NCI-H524 treated with DMSO at 0.1 percent for 48 hours (cell line): Measurements from ENCODE around the gene ABCC9.
"Not testable (repeated sequence)": the region's sequence is repeated elsewhere in the genome, so short reads cannot be mapped to it uniquely, and the experiment has no call there.

Experiments used
- DNase-seq: peaks from one replicate; lab custom pipeline; 2025; lab: John Stamatoyannopoulos, UW

Gene ABCC9

DNA sequence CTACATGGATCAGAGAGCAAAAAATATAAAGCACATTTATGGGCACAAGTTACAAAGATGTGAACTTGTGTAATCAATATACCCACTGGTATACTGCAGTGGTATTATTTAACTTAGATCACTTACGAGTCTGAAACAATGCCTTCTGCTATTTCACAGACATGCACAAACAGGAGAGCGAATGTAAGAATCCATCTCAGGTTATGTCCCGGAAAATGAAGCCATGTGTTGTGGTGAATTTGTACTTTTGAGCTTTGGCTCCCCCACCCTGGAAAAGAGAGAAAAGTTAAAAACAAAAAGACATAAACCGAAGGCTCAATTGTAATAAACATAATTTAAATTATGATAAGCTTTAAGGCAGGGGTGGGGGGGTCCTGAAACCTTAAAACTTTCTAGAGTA lies 7.6 kb downstream of the ABCC9 start:
- no peak for DNase-seq

DNA sequence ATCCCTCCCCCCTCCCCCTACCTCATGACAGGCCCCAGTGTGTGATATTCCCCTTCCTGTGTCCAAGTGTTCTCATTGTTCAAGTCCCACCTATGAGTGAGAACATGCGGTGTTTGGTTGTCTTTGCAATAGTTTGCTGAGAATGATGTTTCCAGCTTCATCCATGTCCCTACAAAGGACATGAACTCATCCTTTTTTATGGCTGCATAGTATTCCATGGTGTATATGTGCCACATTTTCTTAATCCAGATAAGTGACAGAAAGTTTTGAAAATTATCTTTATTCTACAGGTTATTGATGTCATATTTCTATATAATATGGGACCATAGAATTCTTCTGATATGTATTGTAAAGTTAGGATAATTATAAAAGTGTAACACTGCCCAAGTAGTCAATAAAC lies 11.3 kb downstream of the ABCC9 start:
- not testable (repeated sequence) for DNase-seq

DNA sequence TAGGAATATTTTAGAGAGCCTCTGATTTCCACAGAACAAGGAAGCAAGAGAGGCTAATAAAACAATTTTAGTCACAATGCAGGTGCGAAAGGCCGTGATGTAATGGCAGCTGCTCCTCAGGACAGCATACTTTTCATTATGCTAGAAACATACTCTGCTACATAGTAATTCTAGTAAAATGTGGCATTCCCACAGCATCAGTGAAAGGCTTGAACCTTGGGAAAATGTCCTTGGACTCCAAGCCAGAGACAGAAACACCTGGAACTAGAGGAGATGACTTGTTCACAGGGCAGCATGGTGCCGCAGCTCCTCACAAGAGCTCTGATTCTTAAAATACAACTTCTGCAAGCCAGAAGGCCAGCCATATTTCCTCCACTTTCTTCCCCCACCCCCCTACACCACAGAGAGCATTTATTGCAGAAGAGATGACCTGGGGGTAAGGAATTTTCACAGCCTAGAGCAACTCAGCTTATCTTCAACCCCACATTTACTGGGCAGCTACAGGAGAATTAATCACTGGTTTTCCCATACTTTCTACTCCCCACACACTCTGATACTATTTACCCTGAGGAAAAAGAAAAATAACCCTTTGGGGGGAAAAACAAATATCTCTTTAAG lies 15.8 kb downstream of the ABCC9 start:
- DNase-seq: no peak

DNA sequence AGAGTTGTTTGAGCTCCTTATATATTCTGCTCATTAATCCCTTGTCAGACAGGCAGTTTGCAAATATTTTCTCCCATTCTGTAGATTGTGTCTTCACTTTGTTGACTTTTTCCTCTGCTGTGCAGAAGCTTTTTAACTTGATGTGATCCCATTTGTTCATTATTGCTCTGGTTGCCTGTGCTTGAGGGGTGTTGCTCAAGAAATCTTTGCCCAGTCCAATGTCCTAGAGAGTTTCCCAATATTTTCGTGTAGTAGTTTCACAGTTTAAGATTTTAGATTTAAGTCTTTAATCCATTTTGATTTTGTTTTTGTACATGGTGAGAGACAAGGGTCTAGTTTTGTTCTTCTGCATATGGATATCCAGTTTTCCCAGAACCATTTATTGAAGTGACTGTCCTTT lies 19.8 kb downstream of the ABCC9 start:
- DNase-seq: no peak

DNA sequence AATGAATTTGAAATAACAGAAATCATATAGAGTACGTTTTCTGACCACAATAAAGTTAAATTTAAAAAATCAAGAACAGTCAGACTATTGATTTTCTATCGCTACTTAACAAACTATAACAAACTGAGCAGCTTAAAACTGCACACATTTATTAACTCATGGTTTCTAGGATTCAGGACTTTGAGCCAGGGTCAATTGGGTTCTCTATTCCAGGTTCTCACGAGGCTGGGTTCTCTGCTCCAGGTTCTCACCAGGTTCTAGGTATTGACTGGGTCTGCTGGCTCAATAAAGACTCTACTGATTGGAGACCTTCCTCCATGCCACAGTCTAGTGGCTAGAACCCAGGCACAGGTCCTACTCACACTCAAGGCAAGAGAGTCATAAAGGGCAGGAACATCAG lies 22.8 kb downstream of the ABCC9 start:
- DNase-seq: no peak

DNA sequence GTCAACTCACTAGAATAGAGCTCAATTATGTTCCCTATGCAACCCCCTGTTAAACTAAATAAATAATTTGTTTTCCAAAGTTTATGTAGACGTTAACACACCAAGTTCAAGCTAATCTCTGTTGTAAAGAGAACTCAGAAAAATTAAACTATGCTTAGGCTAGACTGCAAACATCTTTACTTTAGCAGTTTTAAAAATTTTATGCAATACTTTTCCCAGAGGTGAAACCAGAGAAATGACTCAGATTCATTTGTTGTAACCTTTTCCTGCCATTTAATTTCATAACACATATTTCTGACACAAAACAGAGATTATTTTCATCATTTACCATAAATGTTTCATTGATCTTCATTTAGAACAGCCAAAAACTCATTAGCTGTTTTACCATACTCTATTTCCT lies 27.4 kb downstream of the ABCC9 start:
- no peak for DNase-seq

DNA sequence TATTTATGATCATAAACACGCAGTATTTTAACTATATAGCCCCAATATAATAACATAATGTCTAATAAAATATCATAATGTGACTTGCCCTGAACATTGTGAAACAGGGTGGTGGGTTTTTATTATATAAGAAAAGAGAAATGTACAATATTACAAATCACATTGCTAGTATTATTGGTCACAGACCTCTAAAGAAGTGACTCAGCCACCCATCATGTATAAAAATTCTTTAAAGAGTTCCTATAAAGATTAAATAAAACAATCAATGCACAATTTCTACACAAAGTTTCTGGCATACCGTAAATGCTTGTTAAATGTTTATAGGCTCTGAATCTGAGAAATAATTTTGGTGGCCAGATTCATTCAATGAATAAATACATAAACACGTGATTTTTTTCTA lies 28.9 kb downstream of the ABCC9 start:
- DNase-seq: no peak

DNA sequence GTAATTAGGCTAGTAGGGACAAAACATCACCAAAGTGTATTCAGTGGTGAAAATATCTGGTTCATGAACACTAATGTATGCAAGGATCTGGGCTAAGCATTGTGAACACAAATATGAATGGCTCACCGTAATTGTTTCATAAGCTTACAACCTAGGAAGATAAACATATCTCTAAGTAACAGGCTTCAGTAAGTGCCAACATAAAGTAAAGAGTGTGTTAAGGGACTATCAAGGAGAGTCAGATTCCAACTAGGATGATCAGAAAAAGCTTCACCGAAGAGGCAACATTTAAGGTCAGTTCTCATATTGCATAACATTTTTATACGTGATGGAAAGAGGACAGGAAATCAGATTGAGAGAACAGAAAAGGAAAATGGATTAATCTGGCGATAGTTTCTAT lies 29.4 kb downstream of the ABCC9 start:
- no peak for DNase-seq

DNA sequence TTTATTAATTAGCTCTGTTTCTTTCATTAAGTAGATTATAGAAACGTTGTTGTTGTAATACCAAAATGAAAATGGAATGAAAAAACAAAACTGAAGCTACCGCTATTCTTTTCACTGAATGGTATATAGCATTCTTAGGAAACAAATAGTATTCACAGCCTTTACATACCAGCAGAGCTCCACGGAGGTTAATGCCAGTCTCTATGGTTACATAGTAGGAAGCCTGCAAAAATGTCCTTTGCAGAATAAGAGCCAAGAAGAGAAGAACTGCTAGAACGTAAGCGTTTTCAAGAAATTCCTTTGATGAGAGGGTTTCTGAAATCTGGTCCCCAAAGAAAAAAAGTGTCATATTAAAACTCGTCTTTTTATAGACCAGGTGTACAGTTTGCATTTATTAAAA lies 30.6 kb downstream of the ABCC9 start:
- DNase-seq: no peak

DNA sequence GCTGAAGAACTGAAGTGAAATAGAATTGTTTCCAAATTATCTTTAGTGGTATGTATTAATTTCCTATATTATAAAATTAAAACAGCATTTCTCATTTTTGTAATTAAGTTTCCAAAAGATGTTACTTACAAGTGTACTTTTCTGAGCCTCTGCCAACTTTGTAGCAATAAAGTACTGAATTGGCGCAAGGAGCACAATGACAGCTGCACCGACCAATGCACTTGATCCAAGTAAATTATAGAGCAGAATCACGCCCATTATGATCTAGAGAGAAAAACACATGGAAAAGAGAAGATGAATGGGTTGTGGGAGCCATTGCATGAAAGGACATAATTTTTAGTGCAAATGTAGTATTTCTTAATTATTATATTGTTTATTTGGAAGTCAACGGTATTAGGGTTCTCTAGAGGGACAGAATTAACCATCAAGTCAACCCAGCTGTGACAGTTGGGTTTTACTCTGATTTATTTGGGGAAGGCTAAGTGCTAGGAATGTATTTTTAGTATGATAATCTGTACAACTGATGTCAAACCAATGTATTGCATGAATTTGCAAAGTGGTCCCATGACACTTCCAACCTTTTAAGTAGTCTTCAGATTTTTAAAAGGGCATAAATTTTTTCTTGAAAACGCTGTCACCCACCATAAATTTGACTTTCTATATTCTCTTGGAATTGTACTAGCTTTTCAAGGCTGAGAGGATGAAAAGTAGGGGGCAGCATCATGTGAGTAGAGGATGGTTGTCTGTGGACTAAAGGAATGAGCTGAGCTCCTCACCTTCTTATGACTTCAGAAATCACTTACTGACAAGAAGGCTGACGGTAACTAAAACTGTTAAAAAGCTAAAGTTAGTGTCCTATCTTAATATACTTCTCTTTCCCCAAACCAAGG lies 33.0 kb downstream of the ABCC9 start:
- no peak for DNase-seq

DNA sequence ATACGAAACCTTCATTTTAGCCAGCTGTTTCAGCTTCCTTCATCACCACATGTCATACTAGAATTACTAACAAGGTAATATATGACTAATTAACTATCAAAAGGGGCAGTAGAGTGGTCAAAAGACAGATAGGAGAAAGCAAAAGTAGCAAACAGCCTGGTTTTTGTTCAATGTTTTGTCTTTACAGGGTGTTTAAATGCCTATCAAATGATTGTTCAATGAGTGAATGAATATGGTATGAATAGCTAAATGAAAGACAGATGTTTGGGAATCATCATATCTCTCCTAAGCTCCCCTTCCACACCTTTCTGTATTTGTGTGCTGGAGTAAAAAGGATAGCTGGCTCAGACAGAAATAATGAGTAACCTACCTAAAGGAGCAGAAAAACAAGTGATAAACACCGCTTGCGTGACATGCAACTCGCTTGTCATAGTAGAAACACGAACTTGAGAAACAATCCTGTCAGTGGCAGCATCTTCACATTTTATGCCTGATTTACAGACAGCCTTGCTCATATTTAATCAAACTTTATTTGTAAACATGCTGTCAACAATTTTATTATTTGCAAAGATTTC lies 34.2 kb downstream of the ABCC9 start:
- DNase-seq: no peak

DNA sequence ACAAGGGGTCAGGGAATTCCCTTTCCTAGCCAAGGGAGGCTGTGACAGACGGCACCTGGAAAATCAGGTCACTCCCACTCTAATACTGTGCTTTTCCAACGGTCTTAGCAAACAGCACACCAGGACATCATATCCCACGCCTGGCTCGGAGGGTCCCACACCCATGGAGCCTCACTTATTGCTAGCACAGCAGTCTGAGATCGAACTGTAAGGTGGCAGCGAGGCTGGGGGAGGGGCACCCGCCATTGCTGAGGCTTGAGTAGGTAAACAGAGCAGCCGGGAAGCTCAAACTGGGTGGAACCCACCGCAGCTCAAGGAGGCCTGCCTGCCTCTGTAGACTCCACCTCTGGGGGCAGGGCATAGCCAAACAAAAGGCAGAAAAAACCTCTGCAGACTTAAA lies 41.7 kb downstream of the ABCC9 start:
- DNase-seq: not testable (repeated sequence)

DNA sequence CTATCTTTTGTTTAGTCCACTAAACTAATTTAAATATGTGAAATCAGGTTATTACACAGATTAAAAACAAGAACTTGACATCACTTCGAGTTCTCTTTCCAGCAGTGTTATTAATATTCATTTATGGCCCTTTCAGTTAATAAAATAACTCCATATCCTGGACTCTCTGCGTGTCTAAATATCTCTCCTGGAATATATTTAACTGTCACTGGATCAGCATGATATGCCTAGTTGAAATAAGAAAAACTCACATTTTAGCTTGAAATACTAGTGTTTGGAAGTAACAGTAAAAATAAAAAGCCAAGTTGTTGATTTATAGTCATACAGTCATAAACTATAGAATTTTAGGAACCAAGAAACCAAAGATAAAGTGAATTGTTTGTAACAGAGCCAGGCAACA lies 45.6 kb downstream of the ABCC9 start:
- no peak for DNase-seq

DNA sequence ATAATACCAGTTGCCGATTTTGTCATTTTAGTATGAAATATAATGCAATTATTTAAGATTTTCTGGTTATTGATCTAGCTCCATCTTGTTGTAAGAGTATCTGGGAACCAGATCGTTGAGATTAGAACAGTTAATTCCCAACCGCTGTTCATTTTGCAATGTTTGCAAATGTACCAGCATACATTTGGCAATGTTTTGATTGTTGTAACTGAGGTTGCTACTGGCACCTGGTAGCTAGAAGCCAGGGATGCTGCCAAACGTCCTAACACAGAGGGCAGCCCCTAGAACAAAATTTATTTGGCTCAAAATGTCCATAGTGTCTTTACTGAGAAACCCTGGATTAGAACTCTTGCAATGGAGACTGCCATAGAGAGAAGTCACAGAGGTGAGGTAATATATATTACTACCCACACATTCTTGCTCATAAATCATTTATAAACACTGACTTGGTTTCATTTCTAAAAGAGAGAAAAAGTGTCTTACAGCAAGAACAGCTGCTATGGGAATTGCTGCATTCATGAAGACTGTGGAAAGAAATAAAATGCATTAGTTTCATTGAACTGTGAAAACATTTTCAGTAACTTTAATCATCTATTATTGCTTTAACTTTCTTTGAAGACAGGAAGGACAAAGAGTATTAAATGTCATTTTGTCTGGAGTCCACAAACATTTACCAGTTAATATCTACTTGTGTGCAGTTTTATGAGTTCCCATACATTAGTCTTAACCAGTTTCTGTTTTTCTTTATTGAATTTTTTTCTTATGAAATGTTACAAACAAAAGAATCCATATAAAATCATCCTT lies 46.2 kb downstream of the ABCC9 start:
- DNase-seq: no peak

DNA sequence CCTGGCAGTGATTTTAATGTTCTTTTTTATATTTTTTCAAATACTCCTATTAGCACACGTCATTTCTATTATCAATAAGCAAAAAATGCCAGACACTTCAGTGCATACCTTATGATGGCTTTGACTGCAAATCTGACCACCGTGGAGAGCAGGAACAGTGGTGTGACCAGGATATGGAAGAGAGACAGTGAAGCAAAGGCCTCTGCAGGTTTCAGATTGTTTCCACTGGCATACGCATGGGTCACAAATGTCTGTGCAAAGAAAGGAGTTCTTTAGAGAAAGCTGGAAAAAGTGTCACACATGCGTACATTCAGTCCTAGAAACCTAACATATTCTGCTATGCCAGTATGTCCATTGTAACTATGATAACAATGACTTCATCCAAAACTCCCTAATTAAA lies 47.3 kb downstream of the ABCC9 start:
- no peak for DNase-seq

DNA sequence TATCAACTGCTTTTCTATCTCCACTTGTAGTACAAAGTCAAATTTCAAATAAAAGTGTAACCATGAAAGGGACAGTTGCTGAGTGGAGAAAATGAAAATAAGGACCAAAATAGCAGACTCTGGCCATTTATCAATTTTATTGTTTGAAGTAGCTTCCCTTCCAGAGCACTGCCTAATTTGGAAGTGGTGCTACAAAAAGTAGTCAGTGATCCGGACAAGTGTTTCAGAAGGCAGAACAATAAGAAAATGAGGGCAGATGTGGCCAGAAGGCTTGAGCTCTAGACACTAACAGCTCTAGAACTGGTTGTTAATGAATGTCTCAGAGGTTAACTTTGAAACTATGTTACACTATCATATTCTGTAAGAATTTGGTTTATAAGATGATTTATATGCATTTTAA lies 48.9 kb downstream of the ABCC9 start:
- no peak for DNase-seq

DNA sequence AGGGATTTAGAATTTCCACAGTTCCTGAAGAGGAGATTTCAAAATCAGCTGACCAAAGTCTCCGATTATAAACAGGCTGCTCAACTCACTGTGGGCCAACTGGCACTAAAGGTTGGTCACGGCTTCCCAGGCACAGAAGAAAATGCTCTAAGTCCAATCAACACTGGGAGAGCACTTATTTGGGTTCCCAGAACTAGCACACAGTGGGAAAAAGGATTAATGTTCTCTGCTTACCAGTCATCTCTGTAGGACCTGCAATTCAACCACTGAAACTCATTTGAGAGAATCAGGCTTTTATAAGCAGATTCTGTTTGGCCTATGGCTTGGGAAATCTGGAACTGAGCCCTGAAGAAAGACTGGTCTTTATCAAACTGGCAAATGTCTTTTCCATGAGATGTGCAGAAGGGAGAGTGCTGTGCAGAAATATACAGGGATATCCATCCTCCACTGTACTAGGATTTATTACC lies 49.4 kb downstream of the ABCC9 start:
- no peak for DNase-seq

DNA sequence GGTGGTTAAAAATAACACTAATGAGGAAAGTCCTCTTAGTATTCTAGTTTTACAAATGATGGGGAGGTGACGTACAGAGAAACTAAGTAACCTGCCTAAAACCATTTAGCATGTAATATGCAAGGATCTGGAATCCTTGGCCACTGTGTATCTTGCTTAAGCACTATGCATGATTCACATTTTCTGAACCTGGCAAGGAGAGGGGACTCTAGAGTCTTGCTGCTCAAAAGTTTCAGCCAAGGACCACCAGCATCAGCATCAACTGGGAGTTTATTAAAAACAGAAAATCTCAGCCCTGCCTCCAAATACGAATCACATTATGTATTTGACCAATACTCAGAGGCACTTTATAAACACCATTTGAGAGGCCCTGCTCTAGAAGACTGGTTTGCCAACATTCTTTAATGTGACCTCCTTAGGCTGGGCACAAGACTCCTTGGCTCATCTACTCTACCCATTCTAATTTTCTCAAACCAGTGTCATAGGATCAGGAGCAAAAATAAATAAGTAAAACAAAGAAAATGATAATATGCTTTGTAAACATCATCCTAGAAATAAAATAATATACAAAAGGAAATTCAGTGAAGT lies 52.9 kb downstream of the ABCC9 start:
- DNase-seq: no peak

DNA sequence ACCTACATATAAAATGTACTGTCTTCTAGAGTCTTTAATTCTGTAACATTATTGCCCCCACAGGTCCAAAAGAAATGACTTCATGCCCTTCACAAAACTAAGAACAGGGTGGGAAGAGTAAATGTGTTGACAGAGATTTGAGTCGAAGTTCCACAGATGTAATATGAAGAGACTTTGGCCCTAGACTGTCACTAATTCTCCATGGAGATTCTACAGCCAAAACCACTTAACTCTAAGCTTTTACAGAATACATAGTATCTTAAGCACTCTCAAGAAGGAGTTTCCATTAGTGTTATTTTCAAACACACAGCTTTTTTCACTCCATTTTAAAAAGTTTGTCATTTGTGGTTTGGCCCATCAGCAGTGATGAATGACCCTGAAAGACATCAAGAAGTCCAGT lies 56.3 kb downstream of the ABCC9 start:
- DNase-seq: no peak

DNA sequence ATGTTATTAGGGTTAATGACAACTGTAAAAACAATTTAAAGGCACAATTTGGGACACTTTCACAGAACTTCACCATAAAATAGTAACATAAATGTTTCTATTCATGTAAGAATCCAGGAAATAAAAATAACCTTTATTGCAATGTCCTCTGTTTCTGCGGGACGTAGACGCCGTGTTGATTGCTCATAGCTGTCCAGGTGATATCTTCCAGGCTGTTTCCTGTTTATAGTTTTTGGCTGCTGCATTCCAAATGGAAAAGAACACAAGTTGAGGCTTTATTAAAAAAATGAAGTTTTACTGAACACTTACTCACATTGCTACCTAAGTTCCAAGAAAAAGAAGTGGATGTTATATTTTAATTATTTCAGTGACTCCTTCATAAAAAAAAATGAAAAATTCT lies 58.6 kb downstream of the ABCC9 start:
- DNase-seq: no peak

DNA sequence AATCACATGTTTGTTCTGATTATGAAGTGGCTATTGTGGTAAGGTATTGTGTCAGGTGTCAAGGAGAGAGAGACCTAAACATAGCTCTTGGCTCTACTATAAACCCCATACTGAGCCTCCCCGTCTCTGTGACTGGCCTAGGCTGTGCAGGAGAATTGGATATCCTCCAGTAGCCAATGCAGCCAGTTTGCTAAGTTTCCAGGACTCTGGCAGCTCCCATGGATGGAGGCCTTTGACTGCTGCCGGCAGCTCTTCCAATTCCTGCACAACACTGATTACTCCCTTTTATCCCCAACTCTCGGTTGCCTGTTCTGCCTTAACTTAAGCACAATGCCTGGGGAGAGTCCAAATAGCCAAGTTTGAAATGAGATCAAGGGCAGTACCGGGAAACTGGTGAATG lies 59.3 kb downstream of the ABCC9 start:
- DNase-seq: no peak

DNA sequence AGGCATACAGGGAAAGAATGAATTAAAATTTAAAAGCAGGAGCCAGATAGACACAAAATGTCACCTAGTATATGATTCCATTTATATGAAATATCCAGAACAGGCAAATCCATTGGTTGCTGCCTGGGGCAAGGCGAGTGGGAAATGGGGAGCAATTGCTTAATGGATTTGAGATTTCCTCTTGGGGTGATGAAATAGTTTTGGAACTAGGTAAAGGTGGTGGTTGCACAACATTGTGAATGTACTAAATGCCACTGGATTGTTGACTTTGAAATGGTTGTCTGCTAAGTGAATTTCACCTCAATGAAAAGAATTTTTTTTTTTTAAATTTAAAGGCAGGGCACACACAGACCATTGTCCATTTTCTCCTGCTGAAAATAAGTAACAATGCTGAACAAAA lies 61.9 kb downstream of the ABCC9 start:
- DNase-seq: no peak
